Measurements from ENCODE around the gene TMEM218. TPM values are rescaled to one million over a fixed set of nuclear protein-coding genes. Genes with fewer than 3 reads are reported as not detected.
A peak's percentile ranks its signal among the peaks of the same experiment; 100 is the strongest.

The TMEM218 gene
- total RNA-seq, 1 experiment from 2014 or later = 14.3 TPM

DNA sequence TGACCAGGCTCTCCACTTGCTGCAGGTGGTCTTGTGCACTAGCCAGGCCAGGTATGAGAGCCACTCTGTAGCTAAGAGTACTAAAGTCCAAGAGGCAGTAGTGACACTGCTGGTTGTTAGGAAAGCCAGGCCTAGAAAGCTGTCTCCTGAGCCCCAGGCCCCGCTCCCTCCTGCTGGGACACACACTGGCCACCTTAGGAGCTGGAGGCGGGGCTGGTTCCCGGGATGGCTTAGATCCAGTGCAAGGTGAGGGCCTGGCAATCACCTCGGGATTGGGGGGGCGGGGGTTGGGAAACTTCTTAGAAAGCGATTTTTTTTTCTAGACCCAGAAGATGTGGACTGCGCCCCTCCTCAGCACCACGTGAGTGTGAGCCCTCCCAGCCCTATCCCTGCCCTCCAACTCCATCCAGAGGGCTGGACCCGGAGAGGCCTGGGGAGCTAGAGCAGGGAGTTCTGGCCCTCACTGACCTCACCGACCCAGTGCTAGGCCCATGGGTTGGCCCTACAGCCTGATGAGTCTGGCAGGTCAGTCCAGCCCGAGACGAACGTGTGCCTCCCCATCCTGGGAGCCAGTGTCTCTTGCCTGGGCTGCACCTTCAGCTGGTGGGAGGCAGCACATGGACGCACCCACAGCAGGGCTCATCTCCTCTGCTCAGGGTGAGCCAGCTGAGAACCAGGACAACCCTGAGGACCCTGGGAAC, 30.2 kb downstream of the TMEM218 start:
- TF ChIP-seq, protein P1, sequence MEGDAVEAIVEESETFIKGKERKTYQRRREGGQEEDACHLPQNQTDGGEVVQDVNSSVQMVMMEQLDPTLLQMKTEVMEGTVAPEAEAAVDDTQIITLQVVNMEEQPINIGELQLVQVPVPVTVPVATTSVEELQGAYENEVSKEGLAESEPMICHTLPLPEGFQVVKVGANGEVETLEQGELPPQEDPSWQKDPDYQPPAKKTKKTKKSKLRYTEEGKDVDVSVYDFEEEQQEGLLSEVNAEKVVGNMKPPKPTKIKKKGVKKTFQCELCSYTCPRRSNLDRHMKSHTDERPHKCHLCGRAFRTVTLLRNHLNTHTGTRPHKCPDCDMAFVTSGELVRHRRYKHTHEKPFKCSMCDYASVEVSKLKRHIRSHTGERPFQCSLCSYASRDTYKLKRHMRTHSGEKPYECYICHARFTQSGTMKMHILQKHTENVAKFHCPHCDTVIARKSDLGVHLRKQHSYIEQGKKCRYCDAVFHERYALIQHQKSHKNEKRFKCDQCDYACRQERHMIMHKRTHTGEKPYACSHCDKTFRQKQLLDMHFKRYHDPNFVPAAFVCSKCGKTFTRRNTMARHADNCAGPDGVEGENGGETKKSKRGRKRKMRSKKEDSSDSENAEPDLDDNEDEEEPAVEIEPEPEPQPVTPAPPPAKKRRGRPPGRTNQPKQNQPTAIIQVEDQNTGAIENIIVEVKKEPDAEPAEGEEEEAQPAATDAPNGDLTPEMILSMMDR (conservative IDR thresholded peaks at IDR 0.05) = no peak
- no peak overlapping the region for H3K27ac Mint-ChIP-seq
- peak overlapping the region; percentile 20; the same call in 1 of the 2 replicates for H3K14ac ChIP-seq (ENCODE audit: insufficient read depth, low read length)

More for the DNA sequence above, 30.2 kb downstream of the TMEM218 start:
- no peaks in the 10 kb centered on the region for H3K79me1 ChIP-seq (ENCODE audit: insufficient read depth, low read depth, low read length, poor library complexity, severe bottlenecking)
- no peaks in the 10 kb centered on the region for H3K23me2 ChIP-seq (ENCODE audit: insufficient read length, low read depth, low read length, poor library complexity, severe bottlenecking)
- H4K20me1 ChIP-seq (ENCODE audit: control insufficient read depth, insufficient read depth, insufficient read length) = no peaks in the 10 kb centered on the region
- H3K27me3 ChIP-seq (ENCODE audit: insufficient read depth, low read length) = no peaks in the 10 kb centered on the region
- H4K91ac ChIP-seq (ENCODE audit: insufficient read length, low read depth, low read length) = no peak overlapping the region
- no peak overlapping the region for H2AFZ ChIP-seq (ENCODE audit: low read length)
- peaks cover 3 to 6% of the 10 kb centered on the region in 2 experiments for H3K4me1 Mint-ChIP-seq
- no peak overlapping the region for H3K27ac ChIP-seq (ENCODE audit: insufficient read length, low read depth, low read length)
- H3K4me1 ChIP-seq (ENCODE audit: insufficient read depth, low read length) = no peaks in the 10 kb centered on the region
- H3K27me3 Mint-ChIP-seq (ENCODE audit: low read depth) = peaks cover 15% of the 10 kb centered on the region
- no peaks in the 10 kb centered on the region for H3K9me3 Mint-ChIP-seq
- H4K8ac ChIP-seq (replicated peaks; ENCODE audit: insufficient read length, low read depth, low read length) = no peak overlapping the region
- H2BK12ac ChIP-seq (ENCODE audit: insufficient read length, low read depth, low read length) = no peak overlapping the region
- H3K18ac ChIP-seq (ENCODE audit: insufficient read length, low read depth, low read length) = no peak overlapping the region
- H3K4me2 ChIP-seq (ENCODE audit: insufficient read depth, insufficient read length, low read length) = no peak overlapping the region
- no peak overlapping the region for H3K4me3 Mint-ChIP-seq
- no CpG with 5 or more reads among the region's 14 CpGs for WGBS (ENCODE audit: extremely low coverage, insufficient read length, low lambda C conversion rate)
- H2BK15ac ChIP-seq (ENCODE audit: low read depth, low read length) = no peak overlapping the region
- no peak overlapping the region for H2BK5ac ChIP-seq (ENCODE audit: insufficient read length, low read length)
- H2BK20ac ChIP-seq (ENCODE audit: low read depth, low read length, poor library complexity, severe bottlenecking) = no peak overlapping the region
- no peak overlapping the region for H2AK5ac ChIP-seq (ENCODE audit: insufficient read length, low read length)
- H3K56ac ChIP-seq (ENCODE audit: insufficient read length, low read depth, low read length) = no peak overlapping the region
- no peak overlapping the region for H3K4ac ChIP-seq (ENCODE audit: low read depth, low read length)
- H3T11ph ChIP-seq (ENCODE audit: low read length) = no peak overlapping the region
- no peaks in the 10 kb centered on the region for H3K9me3 ChIP-seq (ENCODE audit: control insufficient read depth, low read depth, low read length)
- no peak overlapping the region for H3K23ac ChIP-seq (ENCODE audit: insufficient read length, low read depth, low read length)
- no peak for DNase-seq
- no peaks in the 10 kb centered on the region for H3K79me2 ChIP-seq (ENCODE audit: insufficient read depth, low read length)
- H3K9ac ChIP-seq (ENCODE audit: extremely low read depth, insufficient read length, low read length) = no peak overlapping the region
- peaks cover 0 to 2% (median 0%) of the 10 kb centered on the region in 3 experiments; a peak in 1 of 7 replicates for H3K36me3 Mint-ChIP-seq (ENCODE audit: insufficient read depth in 1 of 3, low read depth in 3 of 3)
- H2BK120ac ChIP-seq (ENCODE audit: low read depth, low read length, poor library complexity, severe bottlenecking) = no peak overlapping the region
- H4K5ac ChIP-seq (ENCODE audit: insufficient read length, low read depth, low read length) = no peak overlapping the region

Measured in H9 (cell line).